ENCODE data around the gene RSPO3.

Gene RSPO3

DNA sequence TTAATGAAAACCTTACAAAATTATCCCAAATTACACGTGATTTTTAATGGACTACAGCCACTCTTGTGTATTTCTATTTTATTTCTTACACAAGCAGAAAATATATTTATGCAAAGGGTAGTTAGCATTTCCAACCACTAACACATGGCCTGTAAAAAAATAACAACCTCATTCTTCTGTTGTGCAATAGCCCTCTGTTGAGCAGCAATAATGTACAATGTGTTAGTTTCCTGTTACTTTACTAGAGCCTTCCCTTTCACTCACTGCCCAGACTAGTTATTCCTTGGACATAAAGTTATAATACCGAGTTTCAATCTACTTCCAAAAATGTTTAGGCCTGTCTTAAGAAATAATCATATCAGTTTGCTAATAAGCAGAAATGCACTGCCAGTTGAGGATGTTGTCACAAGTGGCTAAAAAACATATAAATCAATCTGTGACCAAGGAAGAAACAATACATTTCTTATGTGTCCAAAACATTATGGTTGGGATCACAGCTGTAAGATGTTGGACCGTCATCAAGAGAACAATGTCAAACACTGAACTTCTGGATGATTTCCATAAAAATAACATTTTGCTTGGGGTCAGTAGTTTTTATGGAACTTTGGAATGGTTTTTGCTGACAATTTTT lies 74.6 kb downstream of the RSPO3 start (continued):
- TF ChIP-seq, protein P1, sequence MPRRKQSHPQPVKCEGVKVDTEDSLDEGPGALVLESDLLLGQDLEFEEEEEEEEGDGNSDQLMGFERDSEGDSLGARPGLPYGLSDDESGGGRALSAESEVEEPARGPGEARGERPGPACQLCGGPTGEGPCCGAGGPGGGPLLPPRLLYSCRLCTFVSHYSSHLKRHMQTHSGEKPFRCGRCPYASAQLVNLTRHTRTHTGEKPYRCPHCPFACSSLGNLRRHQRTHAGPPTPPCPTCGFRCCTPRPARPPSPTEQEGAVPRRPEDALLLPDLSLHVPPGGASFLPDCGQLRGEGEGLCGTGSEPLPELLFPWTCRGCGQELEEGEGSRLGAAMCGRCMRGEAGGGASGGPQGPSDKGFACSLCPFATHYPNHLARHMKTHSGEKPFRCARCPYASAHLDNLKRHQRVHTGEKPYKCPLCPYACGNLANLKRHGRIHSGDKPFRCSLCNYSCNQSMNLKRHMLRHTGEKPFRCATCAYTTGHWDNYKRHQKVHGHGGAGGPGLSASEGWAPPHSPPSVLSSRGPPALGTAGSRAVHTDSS (tag by site-specific recombination; IDR thresholded peaks at IDR 0.05) = no peak
- no peak for TF ChIP-seq SCRT1 (tag by site-specific recombination; IDR thresholded peaks at IDR 0.05; ENCODE audit: borderline replicate concordance)
- TF ChIP-seq ZNF121 (tag by site-specific recombination; IDR thresholded peaks at IDR 0.05) = no peak
- no peak for TF ChIP-seq ZNF341 (tag by site-specific recombination; IDR thresholded peaks at IDR 0.05; ENCODE audit: low read depth)
- TF ChIP-seq ZNF140 (tag by site-specific recombination; IDR thresholded peaks at IDR 0.05) = no peak
- TF ChIP-seq EGR2 (tag by site-specific recombination; IDR thresholded peaks at IDR 0.05; ENCODE audit: low read depth) = no peak
- no peak for TF ChIP-seq RBAK (tag by site-specific recombination; IDR thresholded peaks at IDR 0.05)
- TF ChIP-seq HOXD13 (CRISPR knock-in tag; IDR thresholded peaks at IDR 0.05; ENCODE audit: borderline replicate concordance) = no peak
- no peak for TF ChIP-seq ZBTB17 (tag by site-specific recombination; IDR thresholded peaks at IDR 0.05)
- TF ChIP-seq ZNF670 (tag by site-specific recombination; IDR thresholded peaks at IDR 0.05; ENCODE audit: low read depth) = no peak
- TF ChIP-seq ZNF114 (tag by site-specific recombination; IDR thresholded peaks at IDR 0.05) = no peak

DNA sequence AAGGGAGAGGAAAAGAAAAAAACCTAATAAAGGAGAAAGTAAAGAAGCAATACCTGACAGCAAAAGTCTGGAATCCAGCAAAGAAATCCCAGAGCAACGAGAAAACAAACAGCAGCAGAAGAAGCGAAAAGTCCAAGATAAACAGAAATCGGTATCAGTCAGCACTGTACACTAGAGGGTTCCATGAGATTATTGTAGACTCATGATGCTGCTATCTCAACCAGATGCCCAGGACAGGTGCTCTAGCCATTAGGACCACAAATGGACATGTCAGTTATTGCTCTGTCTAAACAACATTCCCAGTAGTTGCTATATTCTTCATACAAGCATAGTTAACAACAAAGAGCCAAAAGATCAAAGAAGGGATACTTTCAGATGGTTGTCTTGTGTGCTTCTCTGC lies 77.4 kb downstream of the RSPO3 start:
- H3K4me3 ChIP-seq (ENCODE audit: low read depth, low read length) = no peak overlapping the region
- POLR2A ChIA-PET = no interaction called here
- no peaks in the 10 kb centered on the region for H3K4me1 ChIP-seq (ENCODE audit: control insufficient read depth, insufficient read depth, low read length)
- H3K36me3 ChIP-seq (ENCODE audit: control insufficient read depth in 2 of 2, insufficient read depth in 1 of 2, low read length in 2 of 2) = no peaks in the 10 kb centered on the region
- H3K27ac ChIP-seq (ENCODE audit: extremely low read depth, low read depth, low read length) = no peak overlapping the region
- TF ChIP-seq ZNF423 (tag by site-specific recombination; IDR thresholded peaks at IDR 0.05) (no peak), SP3 (tag by site-specific recombination; IDR thresholded peaks at IDR 0.05) (no peak), YY2 (tag by site-specific recombination; IDR thresholded peaks at IDR 0.05) (no peak), ZNF23 (tag by site-specific recombination; IDR thresholded peaks at IDR 0.05; ENCODE audit: borderline replicate concordance) (no peak), ZNF658 (tag by site-specific recombination; IDR thresholded peaks at IDR 0.05) (no peak), ZBTB17 (tag by site-specific recombination; IDR thresholded peaks at IDR 0.05) (no peak), ZNF530 (tag by site-specific recombination; IDR thresholded peaks at IDR 0.05; ENCODE audit: low read depth) (no peak), ZNF311 (tag by site-specific recombination; IDR thresholded peaks at IDR 0.05; ENCODE audit: borderline replicate concordance) (no peak), ZNF549 (tag by site-specific recombination; IDR thresholded peaks at IDR 0.05) (no peak), ZFP41 (tag by site-specific recombination; IDR thresholded peaks at IDR 0.05; ENCODE audit: borderline replicate concordance) (no peak)
- TF ChIP-seq, protein P2, sequence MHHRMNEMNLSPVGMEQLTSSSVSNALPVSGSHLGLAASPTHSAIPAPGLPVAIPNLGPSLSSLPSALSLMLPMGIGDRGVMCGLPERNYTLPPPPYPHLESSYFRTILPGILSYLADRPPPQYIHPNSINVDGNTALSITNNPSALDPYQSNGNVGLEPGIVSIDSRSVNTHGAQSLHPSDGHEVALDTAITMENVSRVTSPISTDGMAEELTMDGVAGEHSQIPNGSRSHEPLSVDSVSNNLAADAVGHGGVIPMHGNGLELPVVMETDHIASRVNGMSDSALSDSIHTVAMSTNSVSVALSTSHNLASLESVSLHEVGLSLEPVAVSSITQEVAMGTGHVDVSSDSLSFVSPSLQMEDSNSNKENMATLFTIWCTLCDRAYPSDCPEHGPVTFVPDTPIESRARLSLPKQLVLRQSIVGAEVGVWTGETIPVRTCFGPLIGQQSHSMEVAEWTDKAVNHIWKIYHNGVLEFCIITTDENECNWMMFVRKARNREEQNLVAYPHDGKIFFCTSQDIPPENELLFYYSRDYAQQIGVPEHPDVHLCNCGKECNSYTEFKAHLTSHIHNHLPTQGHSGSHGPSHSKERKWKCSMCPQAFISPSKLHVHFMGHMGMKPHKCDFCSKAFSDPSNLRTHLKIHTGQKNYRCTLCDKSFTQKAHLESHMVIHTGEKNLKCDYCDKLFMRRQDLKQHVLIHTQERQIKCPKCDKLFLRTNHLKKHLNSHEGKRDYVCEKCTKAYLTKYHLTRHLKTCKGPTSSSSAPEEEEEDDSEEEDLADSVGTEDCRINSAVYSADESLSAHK (tag by site-specific recombination; IDR thresholded peaks at IDR 0.05) = no peak
- CTCF ChIA-PET = no interaction called here
- H3K9me3 ChIP-seq (ENCODE audit: control insufficient read depth, insufficient read depth, low read depth, low read length) = no peaks in the 10 kb centered on the region

- POLR2A ChIA-PET = no interaction called here
- Histone ChIP-seq H3K4me3 (ENCODE audit: low read depth, low read length) (no peak overlapping the region), H3K36me3 (ENCODE audit: control insufficient read depth in 2 of 2, insufficient read depth in 1 of 2, low read length in 2 of 2) (no peaks in the 10 kb centered on the region), H3K9me3 (ENCODE audit: control insufficient read depth, insufficient read depth, low read depth, low read length) (no peaks in the 10 kb centered on the region), H3K27ac (ENCODE audit: extremely low read depth, low read depth, low read length) (no peak overlapping the region), H3K4me1 (ENCODE audit: control insufficient read depth, insufficient read depth, low read length) (no peaks in the 10 kb centered on the region)
- CTCF ChIA-PET = interaction anchor here (1.7 kb wide), 1 partner anchor 8 kb away, joined by 8 read pairs; no protein-coding TSS in a partner anchor
- no peak for TF ChIP-seq KLF8 (tag by site-specific recombination; IDR thresholded peaks at IDR 0.05)
- TF ChIP-seq ZNF214 (tag by site-specific recombination; IDR thresholded peaks at IDR 0.05; ENCODE audit: borderline replicate concordance) = no peak
- no peak for TF ChIP-seq SETDB1 (IDR thresholded peaks at IDR 0.05; ENCODE audit: insufficient read length, low read length)
- TF ChIP-seq KLF16 (tag by site-specific recombination; IDR thresholded peaks at IDR 0.05) = no peak
- TF ChIP-seq ZBTB26 (tag by site-specific recombination; optimal IDR thresholded peaks at IDR 0.05) = no peak
- no peak for TF ChIP-seq ZNF19 (tag by site-specific recombination; IDR thresholded peaks at IDR 0.05; ENCODE audit: low read depth)
- no peak for TF ChIP-seq ZNF10 (tag by site-specific recombination; IDR thresholded peaks at IDR 0.05)
- no peak for TF ChIP-seq ZNF473 (tag by site-specific recombination; IDR thresholded peaks at IDR 0.05)
- no peak for TF ChIP-seq ZNF610 (tag by site-specific recombination; IDR thresholded peaks at IDR 0.05; ENCODE audit: borderline replicate concordance)
- TF ChIP-seq ZNF629 (tag by site-specific recombination; IDR thresholded peaks at IDR 0.05) = no peak
These were observed 80.1 kb downstream of the RSPO3 start for GRCh38 chr6:127198549-127198948.

Measured in HEK293 (cell line).